Sigmoid colon (tissue), 7 donors: Measurements from ENCODE around the gene PSD4. TPM values are rescaled to one million over a fixed set of nuclear protein-coding genes. Genes with fewer than 3 reads are reported as not detected.

Experiments
- DNase-seq: peaks from one replicate; pipeline ENCODE4 v3.0.0-alpha.2; 2019
- H3K27ac ChIP-seq, 4 donors: fragments of 200-600 bp; sonication (generic); one replicate each; pipeline ENCODE4 v1.5.1; 2016 to 2019; ENCODE audit warnings: mild to moderate bottlenecking in 1 of 4
- H3K27me3 ChIP-seq, 3 donors: fragments of 200-600 bp; sonication (generic); one replicate each; pipeline ENCODE4 v1.5.1; 2019; ENCODE audit warnings: mild to moderate bottlenecking in 1 of 3
- H3K36me3 ChIP-seq, 4 donors: fragments of 200-600 bp; sonication (generic); one replicate each; pipeline ENCODE4 v1.5.1; 2016 to 2019
- H3K4me1 ChIP-seq, 4 donors: fragments of 200-600 bp; sonication (generic); one replicate each; pipeline ENCODE4 v1.5.1; 2017 to 2019
- H3K4me3 ChIP-seq, 4 donors: fragments of 200-600 bp; sonication (generic); one replicate each; pipeline ENCODE4 v1.5.1; 2017 to 2019; ENCODE audit warnings: mild to moderate bottlenecking in 2 of 4, moderate library complexity in 1 of 4
- H3K9me3 ChIP-seq, 4 donors: fragments of 200-600 bp in 3 of 4; sonication (generic) in 3 of 4; one replicate each; pipeline versions ENCODE4 v1.5.1 to v1.6.1; 2013 to 2019
- CTCF ChIP-seq, 4 experiments: fragments of 450-650 bp in 3 of 4; fragments of 200-600 bp in 1 of 4; IDR thresholded peaks; one replicate each; pipeline ENCODE4 v1.5.1; 2016 to 2019; ENCODE audit warnings: antibody characterized with exemption in 4 of 4, mild to moderate bottlenecking in 3 of 4, moderate library complexity in 2 of 4
- EP300 ChIP-seq, 4 donors: sonication (generic); formaldehyde crosslinking; IDR thresholded peaks; one replicate each; pipeline ENCODE4 v1.6.1; 2017; ENCODE audit warnings: antibody characterized with exemption in 4 of 4
- POLR2A ChIP-seq, 2 donors: fragments of 450-650 bp; IDR thresholded peaks; one replicate each; pipeline ENCODE4 v1.6.1; 2016; ENCODE audit warnings: antibody characterized with exemption in 2 of 2, mild to moderate bottlenecking in 2 of 2, moderate library complexity in 2 of 2
- POLR2AphosphoS5 ChIP-seq, 4 donors: sonication (generic); formaldehyde crosslinking; IDR thresholded peaks; one replicate each; pipeline ENCODE4 v1.6.1; 2017; ENCODE audit warnings: antibody characterized with exemption in 4 of 4
- WGBS, 2 donors: extraction: QIAGEN DNeasy Blood & Tissue Kit; methylation state at CpG; one replicate each; pipeline ENCODE4 v1.1.7; 2013; 5-methylcytosine and 5-hydroxymethylcytosine counted together
- intact Hi-C: fragments of 100-400 bp; cut with DNase I; formaldehyde crosslinking; loops from one replicate; pipeline ENCODE4 v1.15.1; 2023
- polyA plus RNA-seq, 3 donors: library from polyadenylated mRNA; stranded (reverse); fragments of 200-250 nt; gene quantifications; one replicate each; pipeline ENCODE4 v1.2.3, GENCODE V29; 2013
- total RNA-seq, 4 donors: library from RNA; depleted of rRNA; stranded (reverse); fragments of >200 nt; gene quantifications; one replicate each; pipeline ENCODE4 v1.1.0, GENCODE V29; 2016
- donor health status: healthy with polysubstance abuse.
- donor health status: Bipolar disorder and iron deficiency.
- donor health status: healthy.

PSD4 gene
- total and polyA plus RNA-seq, 7 donors, result 1.4 to 51.6 (median 6.6) TPM

- H3K9me3 ChIP-seq, result no peaks in the 10 kb centered on the region
- H3K27me3 ChIP-seq, result no peaks in the 10 kb centered on the region
- no peak for TF ChIP-seq POLR2A (IDR thresholded peaks at IDR 0.05)
- TF ChIP-seq EP300 (IDR thresholded peaks at IDR 0.05), result no peak
- no peak for TF ChIP-seq CTCF (IDR thresholded peaks at IDR 0.05)
- H3K4me3 ChIP-seq, result no peak overlapping the region
- peaks cover 0 to 11% (median 6%) of the 10 kb centered on the region in 4 donors for H3K4me1 ChIP-seq
- DNase-seq, result no peak
- no peak overlapping the region for H3K27ac ChIP-seq
- H3K36me3 ChIP-seq, result no peaks in the 10 kb centered on the region
- intact Hi-C loops, result no loop called here
- whole genome bisulfite sequencing, 2 donors, result 83 to 86% methylated on average over 13 of the region's 13 CpGs
These were observed 28.8 kb downstream of the PSD4 start for GRCh38 chr2:113202305-113203216.

DNA sequence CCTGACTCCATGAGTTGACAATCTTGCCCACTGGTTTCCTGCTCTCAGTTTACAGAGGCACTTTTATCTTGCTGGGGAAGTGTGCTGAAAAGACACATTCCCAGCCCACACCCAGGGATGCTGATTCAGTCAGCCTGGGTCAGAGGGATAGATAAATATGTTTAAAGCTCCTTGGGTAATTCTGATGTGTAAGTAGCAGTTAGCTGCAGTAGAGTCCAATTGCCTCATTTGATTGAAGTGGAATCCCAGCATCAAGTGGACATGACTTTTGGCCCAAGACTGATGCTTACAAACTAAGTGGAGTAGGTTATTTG lies 29.4 kb downstream of the PSD4 start:
- no peaks in the 10 kb centered on the region for H3K27me3 ChIP-seq
- no peak overlapping the region for H3K27ac ChIP-seq
- no peak overlapping the region for H3K4me3 ChIP-seq
- no peaks in the 10 kb centered on the region for H3K36me3 ChIP-seq
- peaks cover 0 to 11% (median 6%) of the 10 kb centered on the region in 4 donors for H3K4me1 ChIP-seq
- DNase-seq, result no peak
- no peaks in the 10 kb centered on the region for H3K9me3 ChIP-seq
- no peak for TF ChIP-seq POLR2A (IDR thresholded peaks at IDR 0.05)
- no peak for TF ChIP-seq CTCF (IDR thresholded peaks at IDR 0.05)
- TF ChIP-seq POLR2AphosphoS5 (IDR thresholded peaks at IDR 0.05), result no peak
- no peak for TF ChIP-seq EP300 (IDR thresholded peaks at IDR 0.05)
- intact Hi-C loops, result no loop called here

DNA sequence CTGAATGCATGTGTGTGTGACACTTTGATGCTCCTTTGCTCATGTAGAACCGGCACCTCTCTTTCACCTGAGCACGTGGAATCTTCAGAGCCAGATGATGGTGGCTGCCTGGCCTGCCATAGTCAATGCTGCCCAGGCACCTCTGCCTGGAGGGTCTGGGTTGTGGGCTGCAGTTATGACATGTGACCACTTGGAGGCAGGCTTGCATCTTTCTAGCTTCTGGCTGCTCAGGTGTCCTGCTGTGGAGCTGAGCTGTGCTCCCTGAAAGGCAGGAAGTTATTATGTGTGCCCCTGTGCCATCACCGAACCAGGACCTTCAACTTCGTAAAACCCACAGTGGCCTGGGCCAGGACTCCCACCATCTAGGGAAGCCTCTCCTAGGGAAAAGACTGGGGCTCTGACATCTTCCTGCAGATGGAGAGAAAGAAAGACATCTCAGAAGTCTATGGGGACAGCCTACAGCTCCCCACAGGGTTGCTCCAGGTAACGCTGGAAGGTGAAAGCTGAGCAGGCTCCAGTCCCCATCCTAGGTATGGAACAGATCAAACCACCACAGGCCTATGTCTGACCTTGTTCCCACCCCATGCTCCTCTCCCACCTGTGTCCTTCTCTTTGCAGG lies 30.2 kb downstream of the PSD4 start:
- WGBS, 2 donors, result 10 to 22% methylated on average over 5 of the region's 5 CpGs
- DNase-seq, result no peak
- intact Hi-C loops, result no loop called here
- Histone ChIP-seq H3K4me3 (no peak overlapping the region), H3K27me3 (no peaks in the 10 kb centered on the region), H3K27ac (no peak overlapping the region), H3K36me3 (no peaks in the 10 kb centered on the region), H3K9me3 (no peaks in the 10 kb centered on the region), H3K4me1 (peaks cover 0 to 7% (median 6%) of the 10 kb centered on the region in 4 donors)
- peak; percentile 41 to 63 (median 50) for TF ChIP-seq CTCF (IDR thresholded peaks at IDR 0.05)
- no peak for TF ChIP-seq EP300 (IDR thresholded peaks at IDR 0.05)

DNA sequence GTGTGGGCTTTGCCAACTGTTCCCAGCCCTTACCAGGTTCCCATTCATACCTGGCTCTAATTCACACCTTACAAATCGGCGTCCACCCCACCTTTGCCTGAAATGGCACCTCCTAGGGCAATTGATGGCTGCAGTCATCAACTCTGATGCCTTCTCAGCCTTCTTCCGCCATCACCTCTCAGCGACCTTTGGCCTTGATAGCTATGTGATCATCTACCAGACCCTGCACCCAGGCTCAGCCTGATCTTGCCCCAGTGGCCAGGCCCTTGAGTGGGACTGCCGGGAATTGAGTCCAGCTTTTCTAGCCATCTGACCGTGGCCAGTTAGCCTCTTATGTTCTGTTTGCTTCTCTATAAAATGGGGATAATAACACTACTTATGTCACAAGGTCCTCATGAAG lies 32.5 kb downstream of the PSD4 start:
- H3K36me3 ChIP-seq, result no peaks in the 10 kb centered on the region
- no peak overlapping the region for H3K27ac ChIP-seq
- no peaks in the 10 kb centered on the region for H3K27me3 ChIP-seq
- TF ChIP-seq POLR2AphosphoS5 (IDR thresholded peaks at IDR 0.05) (no peak), EP300 (IDR thresholded peaks at IDR 0.05) (no peak), POLR2A (IDR thresholded peaks at IDR 0.05) (no peak), CTCF (IDR thresholded peaks at IDR 0.05) (no peak)
- peaks cover 0 to 16% (median 10%) of the 10 kb centered on the region in 4 donors for H3K4me1 ChIP-seq
- H3K9me3 ChIP-seq, result no peaks in the 10 kb centered on the region
- no peak for DNase-seq
- 49 to 82% methylated on average over 6 of the region's 6 CpGs for WGBS, 2 donors
- intact Hi-C loops, result no loop called here
- no peak overlapping the region for H3K4me3 ChIP-seq
